ENCODE measurements around the gene TLX1.

- TF ChIP-seq, protein P1, sequence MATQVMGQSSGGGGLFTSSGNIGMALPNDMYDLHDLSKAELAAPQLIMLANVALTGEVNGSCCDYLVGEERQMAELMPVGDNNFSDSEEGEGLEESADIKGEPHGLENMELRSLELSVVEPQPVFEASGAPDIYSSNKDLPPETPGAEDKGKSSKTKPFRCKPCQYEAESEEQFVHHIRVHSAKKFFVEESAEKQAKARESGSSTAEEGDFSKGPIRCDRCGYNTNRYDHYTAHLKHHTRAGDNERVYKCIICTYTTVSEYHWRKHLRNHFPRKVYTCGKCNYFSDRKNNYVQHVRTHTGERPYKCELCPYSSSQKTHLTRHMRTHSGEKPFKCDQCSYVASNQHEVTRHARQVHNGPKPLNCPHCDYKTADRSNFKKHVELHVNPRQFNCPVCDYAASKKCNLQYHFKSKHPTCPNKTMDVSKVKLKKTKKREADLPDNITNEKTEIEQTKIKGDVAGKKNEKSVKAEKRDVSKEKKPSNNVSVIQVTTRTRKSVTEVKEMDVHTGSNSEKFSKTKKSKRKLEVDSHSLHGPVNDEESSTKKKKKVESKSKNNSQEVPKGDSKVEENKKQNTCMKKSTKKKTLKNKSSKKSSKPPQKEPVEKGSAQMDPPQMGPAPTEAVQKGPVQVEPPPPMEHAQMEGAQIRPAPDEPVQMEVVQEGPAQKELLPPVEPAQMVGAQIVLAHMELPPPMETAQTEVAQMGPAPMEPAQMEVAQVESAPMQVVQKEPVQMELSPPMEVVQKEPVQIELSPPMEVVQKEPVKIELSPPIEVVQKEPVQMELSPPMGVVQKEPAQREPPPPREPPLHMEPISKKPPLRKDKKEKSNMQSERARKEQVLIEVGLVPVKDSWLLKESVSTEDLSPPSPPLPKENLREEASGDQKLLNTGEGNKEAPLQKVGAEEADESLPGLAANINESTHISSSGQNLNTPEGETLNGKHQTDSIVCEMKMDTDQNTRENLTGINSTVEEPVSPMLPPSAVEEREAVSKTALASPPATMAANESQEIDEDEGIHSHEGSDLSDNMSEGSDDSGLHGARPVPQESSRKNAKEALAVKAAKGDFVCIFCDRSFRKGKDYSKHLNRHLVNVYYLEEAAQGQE (IDR thresholded peaks at IDR 0.05; ENCODE audit: insufficient read depth in 1 of 2, low read depth in 2 of 2, low read length in 2 of 2), result no peak
- TF ChIP-seq SIN3A (IDR thresholded peaks at IDR 0.05; ENCODE audit: borderline replicate concordance, insufficient read depth, low read length), result no peak
- TF ChIP-seq TAF1 (IDR thresholded peaks at IDR 0.05; ENCODE audit: borderline replicate concordance, insufficient read depth, low read length), result no peak
- no peak for TF ChIP-seq POLR2AphosphoS5 (IDR thresholded peaks at IDR 0.05; ENCODE audit: low read depth, low read length)
- TF ChIP-seq FOXP2 (optimal IDR thresholded peaks at IDR 0.05; ENCODE audit: borderline replicate concordance, extremely low read depth, extremely low read length, insufficient read depth), result no peak
Observed at GRCh38 chr10:101143345-101143630, 12.2 kb downstream of the TLX1 start.

Measured in PFSK-1 (cell line).